Measurements from ENCODE around the gene PITX1.

PITX1 gene

DNA sequence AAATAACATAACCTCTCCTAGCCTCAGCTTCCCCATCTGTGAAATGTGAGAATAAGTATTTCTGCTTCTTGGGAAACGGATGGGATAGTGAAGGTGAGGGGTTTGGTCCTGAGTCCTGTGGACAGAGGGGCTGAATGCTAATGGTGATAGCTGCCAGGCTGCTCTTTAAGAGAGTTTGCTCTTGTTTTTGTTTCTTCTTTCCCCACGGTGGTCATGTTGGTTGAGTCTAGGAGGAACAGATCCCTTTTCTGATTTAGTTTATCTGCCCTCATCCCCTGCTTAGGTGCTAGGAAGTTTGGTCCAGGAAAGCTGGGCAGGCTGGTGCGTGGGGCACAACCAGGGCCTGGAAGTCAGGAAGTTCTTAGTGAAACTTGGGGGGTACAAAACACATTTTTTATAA lies 7.7 kb upstream of the PITX1 start:
- H3K9me3 ChIP-seq (replicated peaks; ENCODE audit: insufficient read depth, low read length), result no peaks in the 10 kb centered on the region
- no peaks in the 10 kb centered on the region for H3K27me3 ChIP-seq (replicated peaks; ENCODE audit: insufficient read depth, low read length)
- no peak overlapping the region for H3K27ac ChIP-seq (ENCODE audit: low read length)
- H4K20me1 ChIP-seq (ENCODE audit: insufficient read depth, low read length), result no peaks in the 10 kb centered on the region
- H3K36me3 ChIP-seq (replicated peaks; ENCODE audit: insufficient read depth, low read length), result no peaks in the 10 kb centered on the region
- no peak overlapping the region for H3K4me3 ChIP-seq (ENCODE audit: low read length)
- no peak overlapping the region for H3K9ac ChIP-seq (ENCODE audit: low read length)
- no peak for TF ChIP-seq EZH2 (optimal IDR thresholded peaks at IDR 0.05; ENCODE audit: low read depth, low read length)
- no peak for TF ChIP-seq EZH2phosphoT487 (IDR thresholded peaks at IDR 0.05; ENCODE audit: low read length)
- TF ChIP-seq, protein P1, sequence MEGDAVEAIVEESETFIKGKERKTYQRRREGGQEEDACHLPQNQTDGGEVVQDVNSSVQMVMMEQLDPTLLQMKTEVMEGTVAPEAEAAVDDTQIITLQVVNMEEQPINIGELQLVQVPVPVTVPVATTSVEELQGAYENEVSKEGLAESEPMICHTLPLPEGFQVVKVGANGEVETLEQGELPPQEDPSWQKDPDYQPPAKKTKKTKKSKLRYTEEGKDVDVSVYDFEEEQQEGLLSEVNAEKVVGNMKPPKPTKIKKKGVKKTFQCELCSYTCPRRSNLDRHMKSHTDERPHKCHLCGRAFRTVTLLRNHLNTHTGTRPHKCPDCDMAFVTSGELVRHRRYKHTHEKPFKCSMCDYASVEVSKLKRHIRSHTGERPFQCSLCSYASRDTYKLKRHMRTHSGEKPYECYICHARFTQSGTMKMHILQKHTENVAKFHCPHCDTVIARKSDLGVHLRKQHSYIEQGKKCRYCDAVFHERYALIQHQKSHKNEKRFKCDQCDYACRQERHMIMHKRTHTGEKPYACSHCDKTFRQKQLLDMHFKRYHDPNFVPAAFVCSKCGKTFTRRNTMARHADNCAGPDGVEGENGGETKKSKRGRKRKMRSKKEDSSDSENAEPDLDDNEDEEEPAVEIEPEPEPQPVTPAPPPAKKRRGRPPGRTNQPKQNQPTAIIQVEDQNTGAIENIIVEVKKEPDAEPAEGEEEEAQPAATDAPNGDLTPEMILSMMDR (IDR thresholded peaks at IDR 0.05; ENCODE audit: low read length), result no peak
- H3K4me2 ChIP-seq (ENCODE audit: low read depth, low read length), result no peak overlapping the region
- no peak overlapping the region for H2AFZ ChIP-seq (ENCODE audit: low read length)
- no peaks in the 10 kb centered on the region for H3F3A ChIP-seq (ENCODE audit: insufficient read depth, low read length)
- H3K9me2 ChIP-seq (replicated peaks; ENCODE audit: insufficient read depth, low read length), result no peaks in the 10 kb centered on the region
- no peaks in the 10 kb centered on the region for H3K79me2 ChIP-seq (ENCODE audit: low read length)
- no peak for DNase-seq
- H3K4me1 ChIP-seq (ENCODE audit: low read length), result peaks cover 14% of the 10 kb centered on the region

DNA sequence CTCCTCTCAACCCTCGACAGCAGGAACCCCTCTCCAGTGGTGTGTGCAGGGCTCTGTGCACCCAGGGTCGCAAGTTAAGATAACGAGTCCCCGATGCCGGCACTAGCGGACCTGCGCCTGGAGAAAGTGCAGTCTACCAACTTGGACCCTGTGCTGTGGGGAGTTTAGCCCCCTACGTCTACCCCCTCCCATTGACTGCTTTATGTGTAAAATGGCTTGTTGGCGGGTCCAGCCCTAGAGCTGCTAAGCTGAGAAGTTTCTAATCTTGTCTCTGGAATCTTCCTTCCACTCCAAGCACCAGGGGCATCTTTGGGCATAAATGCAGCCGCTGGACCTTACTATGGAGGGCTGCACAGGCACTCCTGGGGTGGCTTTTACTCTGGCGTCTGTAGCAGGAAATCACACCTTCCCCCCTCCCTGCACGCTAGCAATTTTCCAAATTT lies 7.1 kb upstream of the PITX1 start:
- no peak overlapping the region for H3K4me2 ChIP-seq (ENCODE audit: low read depth, low read length)
- H3K9me3 ChIP-seq (replicated peaks; ENCODE audit: insufficient read depth, low read length), result no peaks in the 10 kb centered on the region
- H3K4me1 ChIP-seq (ENCODE audit: low read length), result peaks cover 12% of the 10 kb centered on the region
- TF ChIP-seq, protein P1 (IDR thresholded peaks at IDR 0.05; ENCODE audit: low read length), result no peak
- TF ChIP-seq EZH2 (optimal IDR thresholded peaks at IDR 0.05; ENCODE audit: low read depth, low read length), result no peak
- TF ChIP-seq EZH2phosphoT487 (IDR thresholded peaks at IDR 0.05; ENCODE audit: low read length), result no peak
- H4K20me1 ChIP-seq (ENCODE audit: insufficient read depth, low read length), result no peaks in the 10 kb centered on the region
- no peaks in the 10 kb centered on the region for H3K79me2 ChIP-seq (ENCODE audit: low read length)
- H3K36me3 ChIP-seq (replicated peaks; ENCODE audit: insufficient read depth, low read length), result no peaks in the 10 kb centered on the region
- H3K9ac ChIP-seq (ENCODE audit: low read length), result no peak overlapping the region
- no peaks in the 10 kb centered on the region for H3K27me3 ChIP-seq (replicated peaks; ENCODE audit: insufficient read depth, low read length)
- H3K4me3 ChIP-seq (ENCODE audit: low read length), result no peak overlapping the region
- H3K9me2 ChIP-seq (replicated peaks; ENCODE audit: insufficient read depth, low read length), result no peaks in the 10 kb centered on the region
- H3K27ac ChIP-seq (ENCODE audit: low read length), result no peak overlapping the region
- DNase-seq, result no peak
- H3F3A ChIP-seq (ENCODE audit: insufficient read depth, low read length), result no peaks in the 10 kb centered on the region
- H2AFZ ChIP-seq (ENCODE audit: low read length), result no peak overlapping the region

DNA sequence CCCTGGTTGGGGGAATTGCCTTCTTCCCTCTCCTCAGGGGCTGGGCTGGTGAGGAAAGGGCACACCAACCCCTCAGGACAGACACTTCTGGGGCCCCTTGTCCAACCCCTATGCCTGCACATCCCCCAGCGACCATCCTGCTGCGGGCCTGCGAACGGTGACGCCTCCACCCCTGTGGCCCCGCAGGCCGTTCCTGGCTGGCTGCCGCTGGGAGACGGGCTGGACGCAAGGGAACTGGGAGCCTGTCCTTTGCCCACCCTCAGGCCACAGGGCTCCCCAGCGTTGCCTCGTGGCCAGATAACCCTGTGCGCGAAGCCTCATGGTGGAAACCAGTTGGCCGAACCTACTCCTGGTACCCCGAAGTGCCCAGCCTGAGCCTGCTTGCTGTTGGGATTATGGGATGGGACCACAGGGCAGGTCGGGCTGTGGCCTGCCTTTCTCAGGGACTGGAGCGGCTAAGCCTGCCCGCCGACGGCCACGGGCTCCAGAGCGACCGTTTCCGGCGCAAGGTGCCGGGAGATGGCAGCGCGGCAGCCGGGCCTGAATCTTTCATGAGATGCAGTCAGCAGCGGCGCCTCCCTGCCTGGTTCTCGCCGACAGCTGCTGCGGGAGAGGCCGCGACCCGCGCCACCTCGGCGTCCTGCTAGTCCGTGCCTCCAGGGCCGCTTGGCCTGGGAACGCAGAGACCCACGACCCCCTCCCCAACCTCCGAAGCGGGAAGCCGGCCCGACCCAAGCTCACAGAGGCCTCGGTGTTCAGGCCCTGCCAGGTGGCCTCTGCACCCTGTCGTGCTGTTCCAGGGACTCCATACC lies 6.5 kb upstream of the PITX1 start:
- Histone ChIP-seq H3F3A (ENCODE audit: insufficient read depth, low read length) (no peaks in the 10 kb centered on the region), H3K9me2 (replicated peaks; ENCODE audit: insufficient read depth, low read length) (no peaks in the 10 kb centered on the region), H2AFZ (ENCODE audit: low read length) (no peak overlapping the region), H3K4me2 (ENCODE audit: low read depth, low read length) (no peak overlapping the region), H3K9ac (ENCODE audit: low read length) (no peak overlapping the region), H4K20me1 (ENCODE audit: insufficient read depth, low read length) (no peaks in the 10 kb centered on the region), H3K27ac (ENCODE audit: low read length) (no peak overlapping the region), H3K79me2 (ENCODE audit: low read length) (no peaks in the 10 kb centered on the region), H3K4me3 (ENCODE audit: low read length) (no peak overlapping the region), H3K27me3 (replicated peaks; ENCODE audit: insufficient read depth, low read length) (no peaks in the 10 kb centered on the region), H3K4me1 (ENCODE audit: low read length) (peaks cover 6% of the 10 kb centered on the region), H3K36me3 (replicated peaks; ENCODE audit: insufficient read depth, low read length) (no peaks in the 10 kb centered on the region), H3K9me3 (replicated peaks; ENCODE audit: insufficient read depth, low read length) (no peaks in the 10 kb centered on the region)
- no peak for TF ChIP-seq EZH2phosphoT487 (IDR thresholded peaks at IDR 0.05; ENCODE audit: low read length)
- no peak for TF ChIP-seq EZH2 (optimal IDR thresholded peaks at IDR 0.05; ENCODE audit: low read depth, low read length)
- TF ChIP-seq, protein P1 (IDR thresholded peaks at IDR 0.05; ENCODE audit: low read length), result no peak
- no peak for DNase-seq

Measured in MM.1S (cell line).